ENCODE results near the gene LRRC42.

Gene LRRC42

DNA sequence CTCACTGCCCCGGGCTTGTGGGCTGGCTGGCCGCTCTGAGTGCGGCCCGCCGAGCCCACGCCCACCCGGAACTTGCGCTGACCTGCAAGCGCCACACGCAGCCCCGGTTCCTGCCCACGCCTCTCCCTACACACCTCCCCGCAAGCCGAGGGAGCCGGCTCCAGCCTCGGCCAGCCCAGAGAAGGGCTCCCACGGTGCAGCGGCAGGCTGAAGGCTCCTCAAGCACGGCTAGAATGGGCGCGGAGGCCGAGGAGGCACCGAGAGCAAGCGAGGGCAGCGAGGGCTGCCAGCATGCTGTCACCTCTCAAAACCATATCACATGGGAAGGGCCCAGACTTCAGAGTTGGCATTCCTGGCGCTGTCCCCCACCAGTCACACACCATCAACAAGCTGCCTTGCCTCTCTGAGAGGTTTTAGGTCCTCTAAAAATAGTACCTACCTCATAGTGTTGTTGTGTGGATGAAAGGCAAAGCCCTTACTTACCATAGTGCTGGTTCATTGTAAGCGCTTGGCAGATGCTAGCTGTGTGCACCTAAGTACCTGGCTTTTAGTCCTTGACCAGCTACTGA is 58.4 kb downstream of the LRRC42 start:
- no peak for DNase-seq (ENCODE audit: low spot score)

DNA sequence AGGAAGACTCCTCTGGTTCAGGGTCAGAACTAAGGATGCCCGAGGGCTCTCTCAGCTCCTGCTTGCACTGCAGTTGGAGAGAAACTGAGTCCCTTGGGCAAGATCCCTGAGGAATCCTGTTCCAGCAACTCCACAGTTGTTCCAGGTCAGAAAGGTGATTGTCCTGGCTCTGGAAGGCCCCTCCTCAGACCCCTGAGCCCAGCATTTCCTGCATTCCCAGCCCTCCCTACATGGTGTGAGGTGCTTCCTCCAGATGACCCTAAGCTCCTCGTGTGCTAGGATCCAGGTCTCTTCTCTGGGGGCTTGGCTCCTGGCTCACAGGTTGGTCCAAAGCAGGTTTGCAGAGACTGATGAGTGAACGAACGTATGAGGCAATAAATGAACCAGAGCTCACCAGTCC is 60.4 kb downstream of the LRRC42 start:
- DNase-seq (ENCODE audit: low spot score), result no peak

DNA sequence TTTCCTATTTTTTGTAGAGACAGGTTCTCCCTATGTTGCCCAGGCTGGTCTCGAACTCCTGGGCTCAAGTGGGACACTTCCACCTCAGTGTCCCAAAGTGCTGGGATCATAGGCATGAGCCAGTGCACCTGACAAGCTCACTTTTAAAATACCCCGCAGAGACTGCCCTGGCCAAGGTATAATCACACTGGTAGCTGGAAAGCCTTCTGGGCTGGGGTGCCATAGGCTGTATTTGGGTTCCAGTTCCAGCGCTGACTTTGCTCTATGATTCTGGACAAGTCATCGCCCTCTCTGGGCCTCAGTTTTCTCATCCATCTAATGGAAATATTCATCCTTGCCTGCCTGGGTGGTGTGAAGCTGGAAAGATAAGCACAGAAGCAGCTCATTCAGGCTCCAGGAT is 61.5 kb downstream of the LRRC42 start:
- no peak for DNase-seq (ENCODE audit: low spot score)

DNA sequence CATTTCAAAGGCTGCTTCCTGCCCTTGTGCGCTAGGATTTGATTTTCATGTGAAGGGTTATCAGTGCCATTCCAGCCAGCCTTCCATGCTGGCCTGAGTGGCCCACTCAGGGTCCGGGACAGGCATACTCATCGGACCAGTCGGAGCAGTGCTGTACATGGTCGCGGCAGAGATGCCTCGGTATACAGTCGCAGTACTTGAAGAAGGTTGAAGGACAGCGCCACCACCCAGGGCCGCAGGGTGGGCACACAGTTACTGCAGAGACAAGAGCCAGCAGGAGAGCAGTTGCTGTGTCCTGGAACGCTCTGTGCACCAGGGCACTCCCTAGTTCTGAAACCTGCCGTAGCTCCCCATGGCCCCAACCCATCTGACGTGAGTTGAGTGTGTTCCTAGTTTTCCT is 62.7 kb downstream of the LRRC42 start:
- no peak for DNase-seq (ENCODE audit: low spot score)

GRCh38 chr1:54009406-54009805 is 63.3 kb downstream of the LRRC42 start:
- DNase-seq (ENCODE audit: low spot score), result no peak

- no peak for DNase-seq (ENCODE audit: low spot score)
Observed at GRCh38 chr1:54010415-54011117, 64.4 kb downstream of the LRRC42 start.

DNA sequence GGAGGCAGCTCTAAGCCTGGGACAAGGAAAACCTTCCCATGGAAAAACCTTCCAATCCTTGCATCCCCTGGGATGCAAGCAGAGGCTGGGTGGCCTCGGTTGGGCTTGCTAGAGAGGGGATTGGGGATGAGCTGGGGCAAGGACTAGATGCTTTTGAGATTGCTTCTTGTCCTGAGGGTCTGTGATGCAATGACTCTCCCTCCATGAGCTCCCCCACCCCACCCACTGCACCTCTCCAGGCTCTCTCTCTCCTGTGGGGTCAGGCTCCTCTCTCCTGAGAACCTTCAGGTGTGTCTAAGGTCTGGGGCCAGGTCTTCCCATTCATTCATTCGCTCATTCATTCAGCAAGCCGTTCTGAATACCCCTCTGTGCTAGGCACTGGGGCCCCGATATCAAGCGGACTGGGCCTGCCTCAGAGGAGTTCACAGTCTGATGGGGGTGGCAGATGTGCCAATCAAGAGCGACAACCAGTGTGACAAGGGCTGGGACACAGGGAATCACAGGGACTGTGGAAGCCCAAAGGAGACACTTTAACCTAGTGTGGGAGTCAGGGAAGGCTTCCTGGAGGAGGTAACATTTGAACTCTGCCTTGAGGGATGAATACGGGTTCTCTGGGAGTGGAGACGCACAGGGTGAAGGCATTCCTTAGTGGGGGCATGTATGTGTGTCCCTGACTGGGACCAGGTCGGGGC is 65.3 kb downstream of the LRRC42 start:
- no peak for DNase-seq (ENCODE audit: low spot score)

DNA sequence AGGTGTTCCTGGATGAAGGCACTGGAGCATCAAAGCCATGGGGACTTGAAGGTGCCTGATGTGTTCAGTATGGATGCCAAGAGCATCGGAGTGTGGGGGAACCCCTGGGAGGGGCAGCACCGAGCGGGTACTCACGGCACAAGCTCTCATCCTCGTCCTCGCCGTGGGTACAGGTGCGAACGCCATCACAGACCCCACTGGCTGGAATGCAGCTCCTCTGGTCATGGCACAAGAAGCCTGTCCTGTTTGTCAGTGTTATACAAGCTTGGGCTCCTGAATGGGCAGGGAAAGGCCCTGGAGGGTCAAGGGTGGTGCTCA is 65.8 kb downstream of the LRRC42 start:
- DNase-seq (ENCODE audit: low spot score), result no peak

DNA sequence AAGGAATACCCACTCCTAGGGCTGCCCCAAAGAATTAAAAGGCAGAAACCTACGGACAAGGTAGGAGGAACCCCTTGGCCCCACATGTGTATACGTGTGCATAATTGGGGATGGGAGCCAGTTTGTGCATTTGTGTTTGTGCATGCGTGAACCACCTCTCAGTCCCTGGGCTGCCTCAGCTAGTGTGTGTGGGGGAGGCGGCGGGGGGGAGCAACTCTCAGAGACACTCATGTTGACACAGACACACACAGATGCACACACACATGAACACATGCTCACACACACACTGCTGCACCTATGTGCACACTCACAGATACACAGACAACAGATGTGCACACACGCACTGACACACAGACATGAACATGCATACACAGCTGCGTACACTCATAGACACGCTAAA is 66.7 kb downstream of the LRRC42 start:
- DNase-seq (ENCODE audit: low spot score), result no peak

- no peak for DNase-seq (ENCODE audit: low spot score)
Observed at GRCh38 chr1:54013393-54014008, 67.4 kb downstream of the LRRC42 start.

DNA sequence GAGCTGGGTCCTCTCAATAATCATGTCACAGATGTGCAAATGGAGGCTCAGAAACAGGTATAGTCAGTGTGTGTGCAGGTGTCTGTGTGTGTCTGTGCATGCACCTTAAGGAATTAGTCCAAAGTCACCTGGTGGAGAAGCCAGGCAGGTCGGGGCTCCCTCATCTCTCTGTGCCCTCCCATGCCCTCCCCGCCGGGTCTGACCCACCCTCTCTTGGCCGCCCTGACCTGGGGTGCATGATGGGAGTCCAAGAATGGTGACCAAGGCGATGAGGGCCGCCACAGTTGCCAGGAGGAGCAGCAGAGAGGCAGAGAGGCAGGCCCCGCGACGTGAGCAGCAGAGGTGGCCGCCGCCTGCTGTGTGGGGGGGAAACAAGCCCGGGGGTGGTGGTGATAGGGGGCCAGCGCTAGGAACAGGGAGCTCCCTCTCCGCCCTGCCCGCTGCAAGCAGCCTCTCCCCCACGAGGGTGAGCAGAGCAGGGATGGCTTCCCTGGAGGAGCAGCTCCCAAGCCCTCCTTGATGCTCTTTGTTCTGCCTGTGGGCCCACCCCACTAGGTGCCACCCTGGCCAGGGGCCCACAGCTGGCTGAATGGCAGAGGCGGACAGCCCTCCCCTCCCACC is 68.0 kb downstream of the LRRC42 start:
- no peak for DNase-seq (ENCODE audit: low spot score)

DNA sequence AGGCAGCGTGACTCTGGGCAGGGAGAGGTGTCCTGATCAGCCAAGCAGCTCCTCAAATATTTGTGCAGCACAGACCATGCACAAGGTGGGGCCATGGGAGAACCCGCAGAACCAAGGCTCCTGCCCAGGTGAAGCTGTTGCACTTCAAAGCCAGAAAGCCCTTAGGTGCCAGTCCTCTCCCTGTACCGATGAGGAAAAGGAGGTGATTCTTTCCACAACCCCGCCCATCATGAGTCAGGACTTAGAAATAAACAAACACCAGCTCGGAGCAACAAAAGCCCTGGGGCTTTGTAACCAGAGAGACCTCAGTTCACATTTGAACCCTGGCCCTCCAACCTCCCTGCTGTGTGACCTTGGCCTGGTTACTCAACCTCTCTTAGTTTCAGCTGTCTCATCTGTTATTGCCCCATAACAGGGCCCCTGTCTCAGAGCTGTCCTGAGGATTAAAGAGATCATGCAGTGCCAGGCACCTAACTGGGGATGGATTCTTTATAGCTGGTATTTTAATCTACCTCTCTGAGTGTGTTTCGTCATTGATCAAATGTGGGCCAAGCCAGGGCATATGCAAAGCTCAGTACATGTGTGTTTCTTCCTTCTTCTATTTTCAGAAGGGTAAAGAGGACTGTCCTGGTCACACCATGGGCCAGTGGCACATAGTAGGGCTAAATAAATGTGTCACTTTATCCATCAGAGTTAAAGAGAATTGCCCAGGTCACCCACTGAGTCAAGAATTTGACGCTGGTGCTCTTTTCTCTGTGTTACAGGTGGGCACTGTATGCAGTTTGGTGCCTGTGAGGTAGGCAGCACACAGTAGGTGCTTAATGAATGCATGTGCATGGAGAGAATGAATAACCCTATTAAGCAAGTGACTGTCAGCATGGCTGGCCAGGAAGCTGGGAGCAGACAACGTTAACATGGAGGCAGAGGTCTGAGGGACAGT is 70.5 kb downstream of the LRRC42 start:
- no peak for DNase-seq (ENCODE audit: low spot score)
